Natural killer cell treated with Interleukin-12 subunit alpha and Interleukin-12 subunit beta and Interleukin-15 and Interleukin-18, amount 100 ng/mL, for 72 hours (primary cell): Measurements from ENCODE around the gene OR4C15. TPM values are rescaled to one million over a fixed set of nuclear protein-coding genes. Genes with fewer than 3 reads are reported as not detected.

Experiments used
- ATAC-seq, 2 donors: fragments of 150-1000 bp; cut with Tn5 transposase in 1 of 2; sonication (Bioruptor Pico), chemical (Tn5 transposase) in 1 of 2; 2 replicates each; pipeline ENCODE4 v1.10.0; 2021
- DNase-seq: peaks from one replicate; pipeline ENCODE4 v3.0.0; 2022; ENCODE audit warnings: low spot score
- H3K27ac Mint-ChIP-seq, 2 donors: 1 replicate in 1 of 2; 2 replicates in 1 of 2; pipeline ENCODE4 v1.8.0; 2022; ENCODE audit warnings: mixed read lengths in 2 of 2, mild to moderate bottlenecking in 1 of 2, moderate library complexity in 1 of 2
- H3K27me3 Mint-ChIP-seq, 2 donors: 1 replicate in 1 of 2; 2 replicates in 1 of 2; pipeline ENCODE4 v1.8.0; 2022; ENCODE audit warnings: mixed read lengths in 2 of 2
- H3K36me3 Mint-ChIP-seq: one replicate; pipeline ENCODE4 v1.8.0; 2022; ENCODE audit warnings: mixed read lengths
- H3K4me1 Mint-ChIP-seq, 2 donors: 1 replicate in 1 of 2; 2 replicates in 1 of 2; pipeline ENCODE4 v1.8.0; 2022; ENCODE audit warnings: low read depth in 2 of 2, mixed read lengths in 2 of 2, mild to moderate bottlenecking in 1 of 2
- H3K4me3 Mint-ChIP-seq: one replicate; pipeline ENCODE4 v1.8.0; 2022; ENCODE audit warnings: mixed read lengths
- H3K9me3 Mint-ChIP-seq: 2 replicates; pipeline ENCODE4 v1.8.0; 2022; ENCODE audit warnings: mixed read lengths
- total RNA-seq, 2 donors: library from RNA; stranded (reverse); gene quantifications; one replicate each; pipeline ENCODE4 v1.2.3, GENCODE V29; 2022

Gene OR4C15
- total RNA-seq, result not detected

- no peak for ATAC-seq
Observed at GRCh38 chr11:55554169-55554568, at the start of gene OR4C15. OR4C15 (plus strand) TSS chr11:55554469; CDS start chr11:55554469, 0 bp downstream.

GRCh38 chr11:55571828-55572227 lies 17.6 kb downstream of the OR4C15 start, which contains the start of gene OR4C16:
OR4C16 (plus strand) TSS chr11:55572128; CDS start chr11:55572128, 0 bp downstream.
- no peak for DNase-seq
- Mint-ChIP-seq H3K36me3 (peaks cover 12% of the 10 kb centered on the region), H3K4me3 (no peak within 1 kb of the TSS)

More at GRCh38 chr11:55554169-55554568, at the start of gene OR4C15:
- no peak within 1 kb of the TSS for H3K27ac Mint-ChIP-seq
- no peak within 1 kb of the TSS for H3K4me3 Mint-ChIP-seq
- no peaks in the 10 kb centered on the region for H3K4me1 Mint-ChIP-seq
- peaks cover 24% of the 10 kb centered on the region for H3K9me3 Mint-ChIP-seq
- H3K36me3 Mint-ChIP-seq, result peaks cover 8% of the 10 kb centered on the region
- no peak for DNase-seq
- H3K27me3 Mint-ChIP-seq, result no peaks in the 10 kb centered on the region

GRCh38 chr11:55572548-55572947 lies 18.3 kb downstream of the OR4C15 start:
- Mint-ChIP-seq H3K4me3 (no peak overlapping the region), H3K9me3 (peaks cover 17% of the 10 kb centered on the region), H3K36me3 (peaks cover 12% of the 10 kb centered on the region), H3K27me3 (no peaks in the 10 kb centered on the region), H3K27ac (no peak overlapping the region), H3K4me1 (no peaks in the 10 kb centered on the region)
- DNase-seq, result no peak
- no peak for ATAC-seq

More at GRCh38 chr11:55571828-55572227, 17.6 kb downstream of the OR4C15 start, which contains the start of gene OR4C16:
- Mint-ChIP-seq H3K9me3 (peaks cover 17% of the 10 kb centered on the region), H3K4me1 (no peaks in the 10 kb centered on the region), H3K27me3 (no peaks in the 10 kb centered on the region), H3K27ac (no peak within 1 kb of the TSS)
- no peak for ATAC-seq

Other genes starting within 250 kb of the OR4C15 start
- not detected for gene OR4A16, start 211.3 kb upstream of the OR4C15 start, total RNA-seq
- not detected for gene OR4A15, start 186.5 kb upstream of the OR4C15 start, total RNA-seq
- not detected for gene OR4C16, start 17.7 kb downstream of the OR4C15 start, total RNA-seq
- gene OR4C11, start 53.2 kb downstream of the OR4C15 start, total RNA-seq, result not detected
- not detected for gene OR4P4, start 80.6 kb downstream of the OR4C15 start, total RNA-seq
- not detected for gene OR4S2, start 93.9 kb downstream of the OR4C15 start, total RNA-seq
- gene OR4C6, start 107.7 kb downstream of the OR4C15 start, total RNA-seq, result not detected
- gene OR5D13, start 219.0 kb downstream of the OR4C15 start, total RNA-seq, result not detected
- gene OR5D14, start 241.1 kb downstream of the OR4C15 start, total RNA-seq, result not detected